ENCODE data around the gene HLA-DOB.

HLA-DOB gene

DNA sequence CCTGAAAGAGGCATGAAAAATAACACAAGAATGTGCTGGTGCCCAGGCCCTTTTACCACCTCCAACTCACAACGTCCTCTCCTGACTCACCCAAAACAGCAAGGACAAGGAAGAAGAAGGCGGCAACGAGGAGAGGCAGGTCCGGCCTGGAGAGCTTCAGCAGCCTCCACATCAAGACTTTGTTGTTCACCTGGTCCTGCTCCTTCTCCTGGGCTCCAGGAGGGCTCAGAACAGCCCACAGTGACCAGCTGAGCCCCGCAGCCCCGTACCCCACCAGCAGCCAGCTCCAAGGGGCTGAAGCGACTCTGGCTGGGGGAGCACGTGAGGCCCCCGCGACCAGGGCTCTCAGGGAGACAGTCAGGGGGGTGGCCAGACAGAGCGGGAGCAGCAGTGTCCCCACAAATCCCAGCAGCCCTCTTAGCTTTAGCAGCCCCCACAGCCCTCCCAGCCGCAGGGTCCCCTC, 20.9 kb upstream of the HLA-DOB start:
- TF ChIP-seq CTCF (IDR thresholded peaks at IDR 0.05; ENCODE audit: low read depth, low read length), result no peak
- TF ChIP-seq, protein P1, sequence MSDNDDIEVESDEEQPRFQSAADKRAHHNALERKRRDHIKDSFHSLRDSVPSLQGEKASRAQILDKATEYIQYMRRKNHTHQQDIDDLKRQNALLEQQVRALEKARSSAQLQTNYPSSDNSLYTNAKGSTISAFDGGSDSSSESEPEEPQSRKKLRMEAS (IDR thresholded peaks at IDR 0.05; ENCODE audit: low read depth, low read length), result no peak
- TF ChIP-seq POLR2A (IDR thresholded peaks at IDR 0.05; ENCODE audit: extremely low read depth, insufficient read length), result no peak
- TF ChIP-seq MYC (IDR thresholded peaks at IDR 0.05; ENCODE audit: low read depth, low read length), result no peak
- peak; percentile 30 for DNase-seq (ENCODE audit: low read depth)

GRCh38 chr6:32836873-32837272, 20.1 kb upstream of the HLA-DOB start:
- no peak for DNase-seq (ENCODE audit: low read depth)
- TF ChIP-seq POLR2A (IDR thresholded peaks at IDR 0.05; ENCODE audit: extremely low read depth, insufficient read length) (no peak), MYC (IDR thresholded peaks at IDR 0.05; ENCODE audit: low read depth, low read length) (no peak)
- H3K4me3 ChIP-seq (ENCODE audit: low read depth, low read length), result peak overlapping the region; percentile 75

More for the DNA sequence above, 20.9 kb upstream of the HLA-DOB start:
- peak overlapping the region; percentile 75 for H3K4me3 ChIP-seq (ENCODE audit: low read depth, low read length)

DNA sequence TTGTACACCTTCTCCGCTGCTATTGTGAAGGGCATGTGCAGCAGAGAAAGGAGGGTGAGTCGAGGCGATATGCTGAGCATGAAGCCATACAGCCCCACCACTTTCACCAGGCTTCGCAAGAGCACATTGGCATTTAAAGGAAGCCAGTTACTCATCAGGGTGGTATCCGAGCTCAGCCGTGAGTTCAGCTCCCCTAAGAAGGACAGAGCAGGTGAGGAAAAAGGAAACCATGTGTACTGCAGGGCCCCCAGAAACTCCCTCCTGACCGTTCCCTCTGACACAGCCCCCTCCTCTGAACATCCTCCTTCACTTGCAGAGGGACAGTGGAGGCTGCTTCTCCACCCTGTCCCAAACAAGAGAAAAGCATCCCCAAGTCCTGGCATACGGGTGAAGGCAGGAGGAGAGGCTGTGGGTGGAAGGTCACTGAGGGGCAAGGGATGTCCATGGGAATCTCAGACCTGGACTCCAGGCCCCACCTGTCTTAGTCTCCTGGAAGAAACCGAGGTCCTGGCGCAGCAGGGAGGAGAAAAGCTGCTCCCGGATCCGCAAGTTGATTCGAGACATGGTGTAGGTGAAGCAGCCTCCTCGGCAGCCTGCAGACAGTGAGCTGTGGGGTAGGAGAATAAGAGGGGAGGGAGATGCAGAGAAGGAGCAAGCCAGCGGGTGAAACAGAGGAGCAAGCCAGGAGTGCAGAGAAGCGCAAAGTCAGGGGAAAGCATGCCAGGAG, 18.5 kb upstream of the HLA-DOB start:
- no peak for DNase-seq (ENCODE audit: low read depth)
- no peak overlapping the region for H3K4me3 ChIP-seq (ENCODE audit: low read depth, low read length)
- no peak for TF ChIP-seq POLR2A (IDR thresholded peaks at IDR 0.05; ENCODE audit: extremely low read depth, insufficient read length)
- TF ChIP-seq, protein P1 (IDR thresholded peaks at IDR 0.05; ENCODE audit: low read depth, low read length), result no peak
- TF ChIP-seq CTCF (IDR thresholded peaks at IDR 0.05; ENCODE audit: low read depth, low read length), result no peak
- no peak for TF ChIP-seq MYC (IDR thresholded peaks at IDR 0.05; ENCODE audit: low read depth, low read length)

DNA sequence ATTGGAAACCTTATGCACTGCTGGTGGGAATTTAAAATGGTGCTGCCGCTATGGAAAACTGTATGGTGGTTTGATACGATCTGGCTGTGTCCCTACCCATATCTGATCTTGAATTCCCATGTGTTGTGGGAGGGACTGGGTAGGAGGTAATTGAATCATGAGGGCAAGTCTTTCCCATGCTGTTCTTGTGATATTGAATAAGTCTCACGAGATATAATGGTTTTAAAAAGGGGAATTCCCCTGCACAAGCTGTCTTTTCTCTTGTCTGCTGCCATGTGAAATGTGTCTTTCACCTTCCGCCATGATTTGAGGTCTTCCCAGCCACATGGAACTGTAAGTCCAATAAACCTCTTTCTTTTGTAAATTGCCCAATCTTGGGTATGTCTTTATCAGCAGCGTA, 16.9 kb upstream of the HLA-DOB start:
- no peak for DNase-seq (ENCODE audit: low read depth)
- H3K4me3 ChIP-seq (ENCODE audit: low read depth, low read length), result no peak overlapping the region
- TF ChIP-seq MYC (IDR thresholded peaks at IDR 0.05; ENCODE audit: low read depth, low read length) (no peak), POLR2A (IDR thresholded peaks at IDR 0.05; ENCODE audit: extremely low read depth, insufficient read length) (no peak), CTCF (IDR thresholded peaks at IDR 0.05; ENCODE audit: low read depth, low read length) (no peak)
- TF ChIP-seq, protein P1 (IDR thresholded peaks at IDR 0.05; ENCODE audit: low read depth, low read length), result no peak

GRCh38 chr6:32832535-32832934, 15.7 kb upstream of the HLA-DOB start:
- no peak for TF ChIP-seq MYC (IDR thresholded peaks at IDR 0.05; ENCODE audit: low read depth, low read length)
- no peak for TF ChIP-seq POLR2A (IDR thresholded peaks at IDR 0.05; ENCODE audit: extremely low read depth, insufficient read length)
- no peak for TF ChIP-seq CTCF (IDR thresholded peaks at IDR 0.05; ENCODE audit: low read depth, low read length)
- TF ChIP-seq, protein P1 (IDR thresholded peaks at IDR 0.05; ENCODE audit: low read depth, low read length), result no peak
- no peak overlapping the region for H3K4me3 ChIP-seq (ENCODE audit: low read depth, low read length)
- DNase-seq (ENCODE audit: low read depth), result no peak

DNA sequence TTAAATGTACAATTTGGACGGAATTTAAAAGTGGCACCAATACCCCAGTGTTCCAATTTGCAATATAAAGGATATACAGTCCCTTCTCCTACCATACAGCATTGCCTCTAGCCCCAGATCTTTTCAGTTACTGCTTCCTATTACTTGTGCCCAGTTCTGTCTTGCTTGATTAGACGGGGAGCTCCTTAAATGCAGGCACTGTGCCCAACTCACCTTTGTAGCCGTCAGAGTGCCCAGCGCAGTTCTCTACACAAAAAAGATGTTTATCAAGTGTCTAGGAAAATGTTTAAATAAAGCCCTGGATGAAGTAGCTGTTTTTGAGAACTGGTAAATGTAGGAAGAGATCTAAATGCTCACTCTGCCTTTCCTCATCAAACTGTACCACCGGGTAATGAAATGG, 14.1 kb upstream of the HLA-DOB start:
- H3K4me3 ChIP-seq (ENCODE audit: low read depth, low read length), result no peak overlapping the region
- TF ChIP-seq POLR2A (IDR thresholded peaks at IDR 0.05; ENCODE audit: extremely low read depth, insufficient read length) (no peak), CTCF (IDR thresholded peaks at IDR 0.05; ENCODE audit: low read depth, low read length) (no peak), MYC (IDR thresholded peaks at IDR 0.05; ENCODE audit: low read depth, low read length) (no peak)
- TF ChIP-seq, protein P1 (IDR thresholded peaks at IDR 0.05; ENCODE audit: low read depth, low read length), result no peak
- no peak for DNase-seq (ENCODE audit: low read depth)
